Activated CD8-positive, alpha-beta T cell treated with anti-CD3 and anti-CD28 coated beads for 36 hours (primary cell): ENCODE results near the gene S100A16. TPM values are rescaled to one million over a fixed set of nuclear protein-coding genes. Genes with fewer than 3 reads are reported as not detected.
"Not testable (repeated sequence)": the region's sequence is repeated elsewhere in the genome, so short reads cannot be mapped to it uniquely, and the experiment has no call there.

Experiments used
- ATAC-seq: fragments of 200-7000 bp; cut with Tn5 transposase; one replicate; pipeline ENCODE4 v1.10.0; 2021; ENCODE audit warnings: mild to moderate bottlenecking, moderate library complexity
- CTCF ChIA-PET: fragments of 350-600 bp; sonication (Branson Sonifier 250); formaldehyde crosslinking; loops from one replicate; lab custom pipeline; 2021; ENCODE audit warnings: antibody characterized with exemption; lab: Charles Lee
- POLR2A ChIA-PET: fragments of 350-600 bp; sonication (Branson Sonifier 250); formaldehyde crosslinking; loops from one replicate; lab custom pipeline; 2021; ENCODE audit warnings: antibody characterized with exemption; lab: Charles Lee
- DNase-seq: peaks from one replicate; pipeline ENCODE4 v3.0.0-alpha.2; 2020
- H3K27ac Mint-ChIP-seq: one replicate; pipeline ENCODE4 v1.8.0; 2021; ENCODE audit warnings: mild to moderate bottlenecking, mixed read lengths
- H3K27me3 Mint-ChIP-seq: one replicate; pipeline ENCODE4 v1.8.0; 2021; ENCODE audit warnings: mixed read lengths
- H3K36me3 Mint-ChIP-seq: one replicate; pipeline ENCODE4 v1.8.0; 2021; ENCODE audit warnings: low read depth, mixed read lengths
- H3K4me1 Mint-ChIP-seq: one replicate; pipeline ENCODE4 v1.8.0; 2021; ENCODE audit warnings: low read depth, mixed read lengths
- H3K4me3 Mint-ChIP-seq: one replicate; pipeline ENCODE4 v1.8.0; 2021; ENCODE audit warnings: mild to moderate bottlenecking, moderate library complexity, mixed read lengths
- H3K9me3 Mint-ChIP-seq: one replicate; pipeline ENCODE4 v1.8.0; 2021; ENCODE audit warnings: mixed read lengths
- intact Hi-C: fragments of 100-400 bp; cut with micrococcal nuclease; formaldehyde crosslinking; loops from one replicate; pipeline ENCODE4 v1.10.0; 2022
- total RNA-seq, 2 experiments: library from RNA; stranded (reverse); gene quantifications; one replicate each; pipeline ENCODE4 v1.2.3, GENCODE V29; 2021
- TF ChIP-seq, protein P1 (sequence below): fragments of 200-600 bp; IDR thresholded peaks from one replicate; pipeline ENCODE4 v1.8.0; 2022; ENCODE audit warnings: antibody characterized with exemption, mild to moderate bottlenecking

Gene S100A16
- total RNA-seq, 2 experiments from 2014 or later, result not detected

DNA sequence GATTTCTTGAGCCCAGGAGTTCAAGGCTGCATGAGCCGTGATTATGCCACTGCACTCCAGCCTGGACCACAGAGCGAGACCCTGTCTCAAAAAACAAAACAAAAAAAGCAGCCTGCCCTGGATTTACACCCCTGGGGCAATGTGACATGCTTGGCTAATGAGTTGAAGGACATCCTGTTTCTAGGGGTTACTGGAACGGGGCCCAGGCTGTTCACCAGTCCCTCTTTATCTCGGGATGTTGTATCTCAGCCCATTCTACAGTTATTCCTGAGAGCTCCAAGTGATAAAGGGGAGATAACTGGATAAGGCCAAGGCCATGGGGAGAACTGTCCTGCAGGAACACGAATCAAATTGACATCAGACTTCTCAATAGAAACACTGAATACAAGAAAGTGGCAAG lies 25.6 kb downstream of the S100A16 start:
- Mint-ChIP-seq H3K4me1 (no peaks in the 10 kb centered on the region), H3K4me3 (no peak overlapping the region), H3K9me3 (no peaks in the 10 kb centered on the region), H3K27me3 (no peaks in the 10 kb centered on the region), H3K36me3 (no peaks in the 10 kb centered on the region), H3K27ac (no peak overlapping the region)
- intact Hi-C loops, result no loop called here
- TF ChIP-seq, protein P1, sequence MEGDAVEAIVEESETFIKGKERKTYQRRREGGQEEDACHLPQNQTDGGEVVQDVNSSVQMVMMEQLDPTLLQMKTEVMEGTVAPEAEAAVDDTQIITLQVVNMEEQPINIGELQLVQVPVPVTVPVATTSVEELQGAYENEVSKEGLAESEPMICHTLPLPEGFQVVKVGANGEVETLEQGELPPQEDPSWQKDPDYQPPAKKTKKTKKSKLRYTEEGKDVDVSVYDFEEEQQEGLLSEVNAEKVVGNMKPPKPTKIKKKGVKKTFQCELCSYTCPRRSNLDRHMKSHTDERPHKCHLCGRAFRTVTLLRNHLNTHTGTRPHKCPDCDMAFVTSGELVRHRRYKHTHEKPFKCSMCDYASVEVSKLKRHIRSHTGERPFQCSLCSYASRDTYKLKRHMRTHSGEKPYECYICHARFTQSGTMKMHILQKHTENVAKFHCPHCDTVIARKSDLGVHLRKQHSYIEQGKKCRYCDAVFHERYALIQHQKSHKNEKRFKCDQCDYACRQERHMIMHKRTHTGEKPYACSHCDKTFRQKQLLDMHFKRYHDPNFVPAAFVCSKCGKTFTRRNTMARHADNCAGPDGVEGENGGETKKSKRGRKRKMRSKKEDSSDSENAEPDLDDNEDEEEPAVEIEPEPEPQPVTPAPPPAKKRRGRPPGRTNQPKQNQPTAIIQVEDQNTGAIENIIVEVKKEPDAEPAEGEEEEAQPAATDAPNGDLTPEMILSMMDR, result no peak
- ChIA-PET POLR2A (interaction anchor here (1.0 kb wide), 1 partner anchor 47 kb away, joined by 3 read pairs; the partner anchor contains the start of gene CHTOP), CTCF (interaction anchor here (1.0 kb wide), 1 partner anchor 41 kb away, joined by 4 read pairs; no protein-coding TSS in a partner anchor)
- DNase-seq (no peak), ATAC-seq (no peak)

DNA sequence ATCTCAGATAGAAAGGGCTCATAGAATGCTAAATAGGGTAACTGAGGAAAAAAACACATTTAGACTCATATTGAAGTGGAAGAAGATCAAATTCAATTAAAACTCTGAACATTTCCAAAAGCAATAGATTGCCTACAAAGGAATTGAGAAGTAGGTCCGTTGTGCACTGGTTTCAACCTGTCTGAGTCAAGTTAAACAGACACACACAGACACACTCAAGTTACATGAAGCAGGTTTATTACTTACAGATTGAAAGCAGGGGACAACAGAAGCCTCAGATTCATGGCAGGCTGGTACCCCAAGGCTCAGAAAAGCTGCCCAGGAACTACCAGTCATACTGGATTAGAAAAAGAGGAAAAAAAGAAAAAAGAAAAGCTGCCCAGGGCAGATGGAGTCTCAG lies 26.6 kb downstream of the S100A16 start:
- ChIA-PET CTCF (no interaction called here), POLR2A (interaction anchor here (1.0 to 1.1 kb wide), 2 partner anchors 22 to 48 kb away, joined by 3 read pairs; partner anchors contain the start of gene CHTOP)
- Mint-ChIP-seq H3K27me3 (no peaks in the 10 kb centered on the region), H3K4me1 (no peaks in the 10 kb centered on the region), H3K27ac (no peak overlapping the region), H3K4me3 (no peak overlapping the region), H3K36me3 (no peaks in the 10 kb centered on the region), H3K9me3 (no peaks in the 10 kb centered on the region)
- DNase-seq (no peak), ATAC-seq (no peak)
- TF ChIP-seq, protein P1, result no peak
- intact Hi-C loops, result no loop called here

DNA sequence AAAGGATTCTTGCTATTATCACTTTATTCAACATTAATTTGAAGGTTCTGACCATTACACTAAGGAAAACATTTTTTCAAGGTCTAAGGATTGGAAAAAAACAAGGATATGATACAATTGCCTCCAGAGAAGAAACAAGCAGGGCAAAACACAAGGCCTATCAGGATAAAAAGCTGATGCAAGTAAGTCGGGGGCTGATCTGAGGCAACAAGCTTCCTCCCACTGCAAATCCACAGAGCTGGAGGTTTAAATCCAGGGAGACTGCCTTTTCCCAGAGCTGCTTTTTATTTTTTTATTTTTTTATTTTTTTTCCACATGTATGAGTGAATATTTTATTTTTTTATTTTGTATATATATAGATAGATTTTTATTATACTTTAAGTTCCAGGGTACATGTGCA lies 27.9 kb downstream of the S100A16 start:
- no peak overlapping the region for H3K27ac Mint-ChIP-seq
- H3K4me1 Mint-ChIP-seq, result no peaks in the 10 kb centered on the region
- intact Hi-C loops, result no loop called here
- no peaks in the 10 kb centered on the region for H3K9me3 Mint-ChIP-seq
- ATAC-seq (no peak), DNase-seq (no peak)
- TF ChIP-seq, protein P1, result no peak
- ChIA-PET CTCF (interaction anchor here (1.1 to 1.6 kb wide), 2 partner anchors 61 to 74 kb away, joined by 3 to 5 read pairs; no protein-coding TSS in a partner anchor), POLR2A (interaction anchor here (1.1 kb wide), 1 partner anchor 12 kb away, joined by 3 read pairs; no protein-coding TSS in a partner anchor)
- no peak overlapping the region for H3K4me3 Mint-ChIP-seq
- H3K27me3 Mint-ChIP-seq, result no peaks in the 10 kb centered on the region
- no peaks in the 10 kb centered on the region for H3K36me3 Mint-ChIP-seq

DNA sequence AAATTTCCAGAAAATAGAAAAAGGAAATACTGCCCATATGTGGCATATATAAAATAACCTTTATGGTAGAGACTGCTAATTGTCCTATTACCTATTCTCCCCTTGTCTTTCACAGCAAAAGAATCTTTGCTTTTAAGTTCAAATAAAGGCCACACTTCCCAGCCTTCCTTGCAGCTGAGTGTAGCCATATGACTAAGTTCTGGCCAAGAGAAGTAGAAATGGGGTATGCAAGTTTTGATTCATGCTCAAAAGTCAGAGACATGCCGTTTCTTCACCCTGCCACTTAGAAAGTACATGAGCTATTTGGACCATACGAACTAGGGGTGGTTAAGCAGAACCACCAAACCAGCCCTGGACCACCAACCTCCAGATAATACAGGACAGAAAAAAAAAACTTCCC lies 29.0 kb downstream of the S100A16 start:
- Mint-ChIP-seq H3K27ac (no peak overlapping the region), H3K36me3 (no peaks in the 10 kb centered on the region), H3K4me1 (no peaks in the 10 kb centered on the region), H3K9me3 (no peaks in the 10 kb centered on the region), H3K4me3 (no peak overlapping the region), H3K27me3 (peaks cover 3% of the 10 kb centered on the region)
- DNase-seq, result no peak
- no peak for ATAC-seq
- ChIA-PET CTCF (interaction anchor here (0.7 to 1.6 kb wide), 2 partner anchors 33 to 73 kb away, joined by 3 to 5 read pairs; no protein-coding TSS in a partner anchor), POLR2A (no interaction called here)
- TF ChIP-seq, protein P1, result no peak
- intact Hi-C loops, result no loop called here

DNA sequence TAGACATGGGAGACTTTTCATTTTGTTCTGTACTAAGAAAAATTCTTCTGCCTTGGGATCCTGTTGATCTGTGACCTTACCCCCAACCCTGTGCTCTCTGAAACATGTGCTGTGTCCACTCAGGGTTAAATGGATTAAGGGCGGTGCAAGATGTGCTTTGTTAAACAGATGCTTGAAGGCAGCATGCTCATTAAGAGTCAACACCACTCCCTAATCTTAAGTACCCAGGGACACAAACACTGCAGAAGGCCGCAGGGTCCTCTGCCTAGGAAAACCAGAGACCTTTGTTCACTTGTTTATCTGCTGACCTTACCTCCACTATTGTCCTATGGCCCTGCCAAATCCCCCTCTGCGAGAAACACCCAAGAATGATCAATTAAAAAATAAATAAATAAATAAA lies 29.4 kb downstream of the S100A16 start:
- DNase-seq, H3K27ac Mint-ChIP-seq, POLR2A ChIA-PET, H3K4me3 Mint-ChIP-seq, CTCF ChIA-PET, H3K36me3 Mint-ChIP-seq, H3K4me1 Mint-ChIP-seq, intact Hi-C loops, ATAC-seq, H3K9me3 Mint-ChIP-seq, H3K27me3 Mint-ChIP-seq: not testable (repeated sequence)

DNA sequence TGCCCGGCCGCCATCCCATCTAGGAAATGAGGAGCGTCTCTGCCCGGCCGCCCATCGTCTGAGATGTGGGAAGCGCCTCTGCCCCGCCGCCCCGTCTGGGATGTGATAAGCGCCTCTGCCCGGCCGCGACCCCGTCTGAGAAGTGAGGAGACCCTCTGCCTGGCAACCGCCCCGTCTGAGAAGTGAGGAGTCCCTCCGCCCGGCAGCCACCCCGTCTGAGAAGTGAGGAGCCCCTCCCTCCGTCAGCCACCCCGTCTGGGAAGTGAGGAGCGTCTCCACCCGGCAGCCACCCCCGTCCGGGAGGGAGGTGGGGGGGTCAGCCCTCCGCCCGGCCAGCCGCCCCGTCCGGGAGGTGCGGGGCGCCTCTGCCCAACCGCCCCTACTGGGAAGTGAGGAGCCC lies 30.1 kb downstream of the S100A16 start:
- H3K27me3 Mint-ChIP-seq, H3K4me1 Mint-ChIP-seq, POLR2A ChIA-PET, ATAC-seq, H3K4me3 Mint-ChIP-seq, H3K27ac Mint-ChIP-seq, intact Hi-C loops, H3K9me3 Mint-ChIP-seq, DNase-seq, H3K36me3 Mint-ChIP-seq: not testable (repeated sequence)
- CTCF ChIA-PET, result interaction anchor here (1.1 kb wide), 1 partner anchor 116 kb away, joined by 3 read pairs; no protein-coding TSS in a partner anchor
